OCI-M2 (cell line): ENCODE results near the gene MYORG.

Source experiments
- DNase-seq: peaks from one replicate; lab custom pipeline; 2025; ENCODE audit not compliant: unreplicated experiment; lab: John Stamatoyannopoulos, UW

MYORG gene

GRCh38 chr9:34335376-34335775 lies 41.3 kb downstream of the MYORG start:
- no peak for DNase-seq

DNA sequence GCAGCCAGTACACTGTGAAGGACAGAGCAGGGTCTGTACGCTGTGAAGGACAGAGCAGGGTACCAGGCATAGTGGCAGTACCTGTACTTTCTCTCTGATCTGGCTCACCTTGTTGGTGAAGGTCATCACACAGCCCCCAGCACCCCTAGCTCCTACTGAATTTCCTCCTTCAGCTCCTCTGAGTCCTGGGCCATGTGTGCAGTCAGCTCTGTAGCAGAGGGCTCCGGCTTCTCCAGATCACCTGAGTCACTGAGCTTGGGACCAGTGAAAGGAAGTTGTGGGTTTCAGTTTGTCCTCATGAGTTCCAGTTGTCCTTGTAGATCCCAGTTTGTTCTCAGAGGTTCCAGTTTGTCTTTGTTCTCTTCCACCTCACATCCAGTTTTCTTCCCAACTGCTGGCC lies 41.8 kb downstream of the MYORG start:
- DNase-seq: no peak

- DNase-seq: no peak
Measured at GRCh38 chr9:34334337-34334824, 42.3 kb downstream of the MYORG start.

- no peak for DNase-seq
Measured at GRCh38 chr9:34333836-34334235, 42.9 kb downstream of the MYORG start.

DNA sequence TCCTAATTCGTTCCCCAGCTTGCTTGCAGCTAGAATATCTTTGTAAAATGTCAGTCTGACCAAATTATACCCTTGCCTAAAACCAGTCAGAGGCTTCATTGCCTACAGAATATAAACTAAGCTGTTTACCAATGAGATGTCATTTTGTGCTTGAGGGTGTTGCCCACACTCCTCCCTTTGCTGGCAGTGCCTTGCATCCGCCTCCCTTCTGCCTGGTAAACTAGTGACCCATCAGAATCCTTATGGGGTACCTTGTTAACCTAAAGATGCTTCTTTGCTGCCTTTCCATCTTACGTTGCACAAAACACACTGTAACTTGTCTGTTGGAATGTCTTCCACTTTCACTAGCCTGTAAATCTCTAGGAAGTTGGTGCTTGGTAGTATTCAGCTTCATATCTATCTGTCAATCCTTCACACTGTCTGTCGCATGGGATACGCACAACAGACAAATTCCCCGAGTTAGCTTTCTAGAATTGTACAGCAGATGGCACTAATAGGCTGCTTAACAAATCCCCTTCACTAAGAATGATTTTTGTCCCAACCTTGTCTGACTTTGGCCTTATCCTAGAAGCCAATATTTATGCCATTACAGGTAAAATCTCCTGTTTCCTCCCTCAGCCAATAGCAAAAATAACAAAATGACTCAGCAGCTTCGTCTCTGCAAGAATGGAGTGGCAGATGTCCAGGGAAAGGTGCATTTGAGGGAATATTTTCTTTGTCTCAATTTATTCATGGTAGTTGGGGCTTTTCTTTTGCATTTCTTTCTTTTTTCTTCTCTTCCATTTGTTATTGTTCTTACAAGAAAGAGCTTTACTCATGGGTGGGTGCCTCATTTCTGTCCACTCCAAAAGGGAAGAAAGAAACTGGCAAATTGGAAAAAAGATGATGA lies 44.4 kb downstream of the MYORG start:
- DNase-seq: no peak

DNA sequence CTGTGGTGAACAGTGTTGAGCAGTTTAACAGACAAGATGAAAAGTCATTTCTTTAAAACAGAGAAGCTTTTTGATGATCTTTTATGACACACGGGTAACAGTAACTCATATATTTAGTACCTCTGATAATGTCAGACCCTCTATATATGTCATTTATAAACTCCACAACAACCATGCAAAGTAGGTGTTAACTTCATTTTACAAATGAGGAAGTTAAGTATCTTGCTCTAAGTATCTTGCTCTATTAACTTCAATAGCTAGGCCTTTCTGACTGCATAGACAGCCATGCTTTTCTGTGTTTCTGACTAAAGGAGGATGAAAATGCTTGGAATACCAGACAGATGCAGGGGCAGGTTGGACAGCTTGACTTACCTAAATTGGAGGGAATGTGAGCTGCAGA lies 45.5 kb downstream of the MYORG start:
- no peak for DNase-seq

DNA sequence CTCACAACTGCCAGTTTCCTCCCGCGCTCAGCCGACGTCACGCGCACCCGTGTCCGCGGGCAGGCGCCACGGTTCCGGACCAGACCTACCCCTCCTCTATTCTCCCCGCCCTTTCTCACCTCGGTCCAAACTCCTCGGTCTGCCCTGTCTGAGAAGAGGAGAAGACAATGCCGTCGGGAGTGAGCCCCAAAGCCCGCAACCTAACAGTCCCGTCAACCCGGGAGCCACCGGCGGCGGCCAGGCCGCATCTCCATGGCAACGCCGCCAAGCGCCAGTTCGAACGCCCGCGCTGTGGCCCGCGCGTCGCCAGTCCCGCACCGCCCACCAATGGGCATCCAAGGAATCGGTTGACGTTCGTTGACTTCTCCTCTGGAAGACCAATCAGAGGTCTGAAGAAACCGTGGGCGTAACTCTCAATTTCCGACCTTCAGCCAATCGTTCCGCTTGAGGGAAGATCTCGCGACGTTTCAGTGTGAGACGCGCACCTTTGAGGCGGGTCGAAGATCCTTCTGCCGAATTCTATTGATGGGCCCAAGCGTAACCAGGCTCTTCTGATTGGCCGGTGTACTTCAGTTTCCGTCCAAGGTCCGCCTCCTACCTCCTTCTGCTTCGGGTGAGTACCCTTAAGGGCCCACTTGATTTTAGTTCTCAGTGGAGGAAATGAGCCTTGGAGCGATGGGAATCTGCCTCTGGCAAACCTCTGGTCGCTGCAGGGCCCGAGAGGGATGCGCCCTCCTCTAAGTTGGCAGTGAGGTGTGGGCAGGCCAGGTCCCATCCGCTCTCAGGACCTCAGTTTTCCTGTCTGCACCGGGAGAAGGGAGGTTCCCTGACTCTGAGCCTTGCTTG lies 47.5 kb downstream of the MYORG start, which contains the start of the genes KIF24 and NUDT2:
Gene KIF24 (minus strand): TSS at position 282 of the 846 bp plus-strand sequence. CDS start 17,922 bp downstream, outside the sequence.
Gene NUDT2 (plus strand): TSS at position 583 of the 846 bp plus-strand sequence. CDS start 9,471 bp downstream, outside the sequence.
- DNase-seq: peak; percentile 90

DNA sequence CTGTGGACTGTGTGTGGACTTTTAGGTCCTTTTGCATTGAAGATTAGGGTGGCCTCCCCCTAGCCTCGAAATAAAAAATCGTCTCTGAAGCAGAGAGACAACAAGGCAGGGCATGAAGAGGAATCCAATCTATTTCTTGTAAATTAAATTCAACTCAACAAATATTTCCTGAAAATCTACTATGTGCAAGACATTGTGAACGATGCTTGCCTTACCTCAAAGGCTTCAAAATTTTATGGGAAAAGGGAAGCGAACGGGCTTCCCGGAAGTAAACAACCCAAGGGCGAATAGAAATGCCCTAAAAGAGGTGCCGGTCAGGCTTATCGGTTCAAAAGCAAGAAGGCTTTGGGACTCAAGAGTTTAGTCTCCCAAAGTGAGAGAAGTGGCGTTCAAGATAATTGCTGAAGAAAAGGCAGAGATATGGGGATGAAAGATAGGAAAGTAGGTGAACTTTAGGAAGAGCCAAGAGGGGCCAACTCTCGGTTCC lies 48.2 kb downstream of the MYORG start:
- DNase-seq: no peak

DNA sequence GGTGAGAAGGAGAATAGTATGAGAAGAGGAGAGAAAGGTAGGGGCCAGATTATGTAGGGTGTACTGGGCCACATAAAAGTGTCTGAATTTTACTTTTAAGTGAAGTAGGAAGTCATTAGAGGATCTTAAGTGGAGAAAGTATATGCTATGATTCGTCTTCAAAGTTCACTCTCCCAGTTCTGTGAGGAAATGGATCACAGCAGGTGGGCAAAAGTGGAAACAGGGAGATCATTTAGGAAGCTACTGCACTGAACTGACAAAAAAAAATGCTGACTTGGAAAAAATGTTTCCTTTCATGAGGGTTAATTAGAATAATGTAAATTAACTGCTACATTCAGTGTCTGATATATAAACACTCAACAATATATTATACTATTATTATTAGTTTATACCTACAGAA lies 50.0 kb downstream of the MYORG start:
- DNase-seq: no peak

GRCh38 chr9:34322899-34323591 lies 53.7 kb downstream of the MYORG start:
- no peak for DNase-seq

DNA sequence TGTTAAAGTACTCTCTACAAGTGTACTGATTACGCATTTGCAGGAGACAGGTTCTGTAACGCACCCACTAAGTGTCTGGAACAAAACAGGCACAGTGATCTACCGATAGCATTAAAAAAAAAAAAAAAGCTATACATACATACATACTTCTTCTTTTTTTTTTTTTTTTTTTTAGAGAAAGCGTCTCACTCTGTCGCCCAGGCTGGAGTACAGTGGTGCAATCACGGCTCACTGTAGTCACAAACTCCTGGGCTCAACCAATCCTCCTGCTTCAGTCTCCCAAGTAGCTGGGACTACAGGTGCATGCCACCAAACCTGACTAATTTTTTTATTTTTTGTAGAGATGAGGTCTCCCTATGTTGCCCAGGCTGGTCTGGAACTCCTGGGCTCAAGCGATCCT lies 55.2 kb downstream of the MYORG start:
- DNase-seq: no peak

- DNase-seq: no peak
Measured at GRCh38 chr9:34318163-34318790, 58.4 kb downstream of the MYORG start.

GRCh38 chr9:34317436-34317835 lies 59.3 kb downstream of the MYORG start:
- DNase-seq: no peak
